WTC11 (cell line): ENCODE data around the gene NRG2. TPM values are rescaled to one million over a fixed set of nuclear protein-coding genes. Genes with fewer than 3 reads are reported as not detected.

Source experiments
- AR ChIP-seq: fragments of 250-450 bp; sonication (Bioruptor Pico); IDR thresholded peaks from 2 replicates; pipeline ENCODE4 v1.9.0; 2021; ENCODE audit warnings: mild to moderate bottlenecking
- ARID4B ChIP-seq: sonication (generic); formaldehyde crosslinking; IDR thresholded peaks from 2 replicates; pipeline ENCODE4 v1.8.0; 2023; ENCODE audit warnings: missing genetic modification reagents, mild to moderate bottlenecking, borderline replicate concordance
- ATF2 ChIP-seq: sonication (generic); formaldehyde crosslinking; IDR thresholded peaks from 2 replicates; pipeline ENCODE4 v1.8.1; 2022; ENCODE audit warnings: low read depth, missing genetic modification reagents, borderline replicate concordance
- CBFB ChIP-seq: sonication (generic); formaldehyde crosslinking; IDR thresholded peaks from 2 replicates; pipeline ENCODE4 v1.8.1; 2022; ENCODE audit warnings: mild to moderate bottlenecking, low read depth, missing genetic modification reagents
- ELF4 ChIP-seq: sonication (generic); formaldehyde crosslinking; IDR thresholded peaks from 2 replicates; pipeline ENCODE4 v1.8.1; 2022; ENCODE audit warnings: low read depth, mild to moderate bottlenecking, moderate library complexity, missing genetic modification reagents
- ERG ChIP-seq: fragments of 250-450 bp; sonication (Bioruptor Pico); IDR thresholded peaks from 2 replicates; pipeline ENCODE4 v1.8.0; 2021; ENCODE audit warnings: mild to moderate bottlenecking
- ETV6 ChIP-seq: sonication (generic); formaldehyde crosslinking; IDR thresholded peaks from 2 replicates; pipeline ENCODE4 v1.8.1; 2022; ENCODE audit warnings: mild to moderate bottlenecking, missing genetic modification reagents
- FOXJ3 ChIP-seq: sonication (generic); formaldehyde crosslinking; IDR thresholded peaks from 2 replicates; pipeline ENCODE4 v1.9.0; 2021; ENCODE audit warnings: missing genetic modification reagents, mild to moderate bottlenecking, borderline replicate concordance
- FOXP1 ChIP-seq: sonication (generic); formaldehyde crosslinking; IDR thresholded peaks from 2 replicates; pipeline ENCODE4 v1.8.0; 2022; ENCODE audit warnings: missing genetic modification reagents, mild to moderate bottlenecking, moderate library complexity, borderline replicate concordance
- HMGXB4 ChIP-seq: sonication (generic); formaldehyde crosslinking; IDR thresholded peaks from 2 replicates; pipeline ENCODE4 v1.8.1; 2023; ENCODE audit warnings: mild to moderate bottlenecking, moderate library complexity, missing genetic modification reagents
- MXD4 ChIP-seq: fragments of 250-450 bp; sonication (Bioruptor Pico); IDR thresholded peaks from 2 replicates; pipeline ENCODE4 v1.8.0; 2021; ENCODE audit warnings: mild to moderate bottlenecking, moderate library complexity, borderline replicate concordance
- NFATC4 ChIP-seq: fragments of 250-450 bp; sonication (Bioruptor Pico); IDR thresholded peaks from 2 replicates; pipeline ENCODE4 v1.9.0; 2021; ENCODE audit warnings: mild to moderate bottlenecking
- NFE2L1 ChIP-seq: sonication (generic); formaldehyde crosslinking; IDR thresholded peaks from 2 replicates; pipeline ENCODE4 v1.8.1; 2023; ENCODE audit warnings: missing genetic modification reagents
- NR1H2 ChIP-seq: sonication (generic); formaldehyde crosslinking; IDR thresholded peaks from 2 replicates; pipeline ENCODE4 v1.9.0; 2021; ENCODE audit warnings: mild to moderate bottlenecking, moderate library complexity, missing genetic modification reagents
- SOX15 ChIP-seq: fragments of 250-450 bp; sonication (Bioruptor Pico); IDR thresholded peaks from 2 replicates; pipeline ENCODE4 v1.9.0; 2021; ENCODE audit warnings: mild to moderate bottlenecking
- TEAD1 ChIP-seq: sonication (generic); formaldehyde crosslinking; IDR thresholded peaks from 2 replicates; pipeline ENCODE4 v1.8.0; 2022; ENCODE audit warnings: mild to moderate bottlenecking, missing genetic modification reagents
- ZNF425 ChIP-seq: fragments of 250-450 bp; sonication (Bioruptor Pico); conservative IDR thresholded peaks from 2 replicates; pipeline ENCODE4 v1.9.0; 2021; ENCODE audit warnings: mild to moderate bottlenecking
- total RNA-seq: library from RNA; stranded (reverse); gene quantifications from 3 replicates; pipeline ENCODE4 v1.2.3, GENCODE V29; 2021
- TF ChIP-seq, protein P1 (sequence below): sonication (generic); formaldehyde crosslinking; IDR thresholded peaks from 2 replicates; pipeline ENCODE4 v1.8.1; 2022; ENCODE audit warnings: mild to moderate bottlenecking, moderate library complexity, missing genetic modification reagents
- TF ChIP-seq, protein P2 (sequence below): sonication (generic); formaldehyde crosslinking; IDR thresholded peaks from 2 replicates; pipeline ENCODE4 v1.8.0; 2022; ENCODE audit warnings: mild to moderate bottlenecking, missing genetic modification reagents

Gene NRG2
- total RNA-seq, 1 experiment from 2014 or later = 0.44 TPM

GRCh38 chr5:140042643-140043507, at the start of gene NRG2 (continued):
- TF ChIP-seq ARID4B (no peak; the same call in 1 of the 2 replicates), ETV6 (CRISPR knock-in tag) (peak; percentile 26), SOX15 (CRISPR knock-in tag) (no peak), TEAD1 (CRISPR knock-in tag) (0 out of 2 replicates have a peak, but pooled peaks have one; percentile 29), ATF2 (CRISPR knock-in tag) (no peak), ZNF425 (CRISPR knock-in tag) (no peak), NFATC4 (no peak), HMGXB4 (CRISPR knock-in tag) (peak; percentile 88), CBFB (CRISPR knock-in tag) (0 out of 2 replicates have a peak, but pooled peaks have one; percentile 12), NFE2L1 (no peak), FOXP1 (no peak), ELF4 (CRISPR knock-in tag) (no peak), AR (CRISPR knock-in tag) (no peak), FOXJ3 (CRISPR knock-in tag) (no peak), ERG (CRISPR knock-in tag) (no peak), MXD4 (no peak), NR1H2 (CRISPR knock-in tag) (no peak)
- TF ChIP-seq, protein P1, sequence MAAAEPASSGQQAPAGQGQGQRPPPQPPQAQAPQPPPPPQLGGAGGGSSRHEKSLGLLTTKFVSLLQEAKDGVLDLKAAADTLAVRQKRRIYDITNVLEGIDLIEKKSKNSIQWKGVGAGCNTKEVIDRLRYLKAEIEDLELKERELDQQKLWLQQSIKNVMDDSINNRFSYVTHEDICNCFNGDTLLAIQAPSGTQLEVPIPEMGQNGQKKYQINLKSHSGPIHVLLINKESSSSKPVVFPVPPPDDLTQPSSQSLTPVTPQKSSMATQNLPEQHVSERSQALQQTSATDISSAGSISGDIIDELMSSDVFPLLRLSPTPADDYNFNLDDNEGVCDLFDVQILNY = peak; percentile 69; the same call in 1 of the 2 replicates
- TF ChIP-seq, protein P2, sequence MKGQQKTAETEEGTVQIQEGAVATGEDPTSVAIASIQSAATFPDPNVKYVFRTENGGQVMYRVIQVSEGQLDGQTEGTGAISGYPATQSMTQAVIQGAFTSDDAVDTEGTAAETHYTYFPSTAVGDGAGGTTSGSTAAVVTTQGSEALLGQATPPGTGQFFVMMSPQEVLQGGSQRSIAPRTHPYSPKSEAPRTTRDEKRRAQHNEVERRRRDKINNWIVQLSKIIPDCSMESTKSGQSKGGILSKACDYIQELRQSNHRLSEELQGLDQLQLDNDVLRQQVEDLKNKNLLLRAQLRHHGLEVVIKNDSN (CRISPR knock-in tag) = no peak
